HepG2 (cell line): ENCODE data around the gene ZNF451. TPM values are rescaled to one million over a fixed set of nuclear protein-coding genes. Genes with fewer than 3 reads are reported as not detected.
A peak's percentile ranks its signal among the peaks of the same experiment; 100 is the strongest.

Experiments used
- ELF3 ChIP-seq: IDR thresholded peaks from 2 replicates; pipeline ENCODE4 v1.6.1; 2016; ENCODE audit warnings: missing genetic modification reagents, missing compliant biosample characterization
- REL ChIP-seq: sonication (generic); formaldehyde crosslinking; conservative IDR thresholded peaks from 2 replicates; pipeline ENCODE4 v1.8.0; 2022; ENCODE audit warnings: mild to moderate bottlenecking, missing genetic modification reagents, moderate library complexity
- TAF1 ChIP-seq: sonication (generic); formaldehyde crosslinking; IDR thresholded peaks from 2 replicates; pipeline ENCODE4 v1.4.0; 2020; ENCODE audit warnings: missing genetic modification reagents
- THAP11 ChIP-seq: IDR thresholded peaks from 2 replicates; pipeline ENCODE4 v1.6.1; 2016; ENCODE audit warnings: missing biosample characterization, missing genetic modification reagents
- YY1 ChIP-seq: IDR thresholded peaks from 2 replicates; pipeline ENCODE4 v1.6.1; 2011; ENCODE audit warnings: low read length, low read depth, moderate library complexity, mild to moderate bottlenecking; ENCODE audit not compliant: insufficient read depth, insufficient replicate concordance
- ZC3H13 ChIP-seq: sonication (generic); formaldehyde crosslinking; IDR thresholded peaks from 2 replicates; pipeline ENCODE4 v1.8.1; 2023; ENCODE audit warnings: mild to moderate bottlenecking, missing genetic modification reagents, moderate library complexity
- ZKSCAN8 ChIP-seq: IDR thresholded peaks from 2 replicates; pipeline ENCODE4 v1.6.1; 2016; ENCODE audit warnings: borderline replicate concordance, missing genetic modification reagents, missing compliant biosample characterization
- ZNF143 ChIP-seq: sonication (generic); formaldehyde crosslinking; IDR thresholded peaks from 2 replicates; pipeline ENCODE4 v1.4.0; 2020; ENCODE audit warnings: missing genetic modification reagents
- ZNF292 ChIP-seq: sonication (generic); formaldehyde crosslinking; IDR thresholded peaks from 2 replicates; pipeline ENCODE4 v1.8.1; 2022; ENCODE audit warnings: mild to moderate bottlenecking, low read depth, missing genetic modification reagents, borderline replicate concordance
- ZNF34 ChIP-seq: sonication (generic); formaldehyde crosslinking; IDR thresholded peaks from 2 replicates; pipeline ENCODE4 v1.4.0; 2020; ENCODE audit warnings: mild to moderate bottlenecking, missing genetic modification reagents, borderline replicate concordance
- ZNF644 ChIP-seq: IDR thresholded peaks from 2 replicates; pipeline ENCODE4 v1.6.1; 2016; ENCODE audit warnings: low read depth
- ZNF878 ChIP-seq: sonication (generic); formaldehyde crosslinking; IDR thresholded peaks from 2 replicates; pipeline ENCODE4 v1.8.1; 2023; ENCODE audit warnings: mild to moderate bottlenecking, missing genetic modification reagents, moderate library complexity
- polyA plus RNA-seq, 8 experiments: library from polyadenylated mRNA; depleted of rRNA in 3 of 8; stranded (reverse) in 7 of 8; unstranded in 1 of 8; fragments of >200 nt; fragmentation: Illumina TruSeq in 4 of 8; extraction: Trizol in 4 of 8; gene quantifications; 2 replicates each; pipeline versions ENCODE4 v1.2.1 to v1.2.3, GENCODE V29; 2011 to 2016; ENCODE audit warnings: low read depth in 4 of 8, missing spikeins in 1 of 8, mixed read lengths in 1 of 8; ENCODE audit not compliant: insufficient read depth in 1 of 8
- total RNA-seq, 5 experiments: library from RNA; depleted of rRNA; stranded (reverse); fragments of >200 nt; fragmentation: Illumina TruSeq; extraction: Trizol; gene quantifications; 2 replicates each; pipeline ENCODE4 v1.2.3, GENCODE V29; 2016; ENCODE audit warnings: low read depth in 1 of 5
- TF ChIP-seq, protein P1 (sequence below): IDR thresholded peaks from 2 replicates; pipeline ENCODE4 v1.6.1; 2012; ENCODE audit warnings: low read depth, low read length, improper control_type of control experiment
- TF ChIP-seq, protein P2 (sequence below): sonication (generic); formaldehyde crosslinking; IDR thresholded peaks from 2 replicates; pipeline ENCODE4 v1.4.0; 2020; ENCODE audit warnings: missing genetic modification reagents
- TF ChIP-seq, protein P3 (sequence below): sonication (generic); formaldehyde crosslinking; IDR thresholded peaks from 2 replicates; pipeline ENCODE4 v1.8.0; 2022; ENCODE audit warnings: mild to moderate bottlenecking, missing genetic modification reagents, moderate library complexity
- TF ChIP-seq, protein P4 (sequence below): sonication (generic); formaldehyde crosslinking; IDR thresholded peaks from 2 replicates; pipeline ENCODE4 v1.4.0; 2020; ENCODE audit warnings: missing genetic modification reagents
- TF ChIP-seq, protein P5 (sequence below): sonication (generic); formaldehyde crosslinking; IDR thresholded peaks from 2 replicates; pipeline ENCODE4 v1.4.0; 2020; ENCODE audit warnings: missing genetic modification reagents, mild to moderate bottlenecking, borderline replicate concordance
- TF ChIP-seq, protein P6 (sequence below): sonication (generic); formaldehyde crosslinking; IDR thresholded peaks from 2 replicates; pipeline ENCODE4 v1.4.0; 2020; ENCODE audit warnings: missing genetic modification reagents

Gene ZNF451
- total and polyA plus RNA-seq, 2 of the 13 experiments (the other 11 are each of a cell fraction or from before 2014, with no cell fraction given) = 32.1 to 65.7 TPM

DNA sequence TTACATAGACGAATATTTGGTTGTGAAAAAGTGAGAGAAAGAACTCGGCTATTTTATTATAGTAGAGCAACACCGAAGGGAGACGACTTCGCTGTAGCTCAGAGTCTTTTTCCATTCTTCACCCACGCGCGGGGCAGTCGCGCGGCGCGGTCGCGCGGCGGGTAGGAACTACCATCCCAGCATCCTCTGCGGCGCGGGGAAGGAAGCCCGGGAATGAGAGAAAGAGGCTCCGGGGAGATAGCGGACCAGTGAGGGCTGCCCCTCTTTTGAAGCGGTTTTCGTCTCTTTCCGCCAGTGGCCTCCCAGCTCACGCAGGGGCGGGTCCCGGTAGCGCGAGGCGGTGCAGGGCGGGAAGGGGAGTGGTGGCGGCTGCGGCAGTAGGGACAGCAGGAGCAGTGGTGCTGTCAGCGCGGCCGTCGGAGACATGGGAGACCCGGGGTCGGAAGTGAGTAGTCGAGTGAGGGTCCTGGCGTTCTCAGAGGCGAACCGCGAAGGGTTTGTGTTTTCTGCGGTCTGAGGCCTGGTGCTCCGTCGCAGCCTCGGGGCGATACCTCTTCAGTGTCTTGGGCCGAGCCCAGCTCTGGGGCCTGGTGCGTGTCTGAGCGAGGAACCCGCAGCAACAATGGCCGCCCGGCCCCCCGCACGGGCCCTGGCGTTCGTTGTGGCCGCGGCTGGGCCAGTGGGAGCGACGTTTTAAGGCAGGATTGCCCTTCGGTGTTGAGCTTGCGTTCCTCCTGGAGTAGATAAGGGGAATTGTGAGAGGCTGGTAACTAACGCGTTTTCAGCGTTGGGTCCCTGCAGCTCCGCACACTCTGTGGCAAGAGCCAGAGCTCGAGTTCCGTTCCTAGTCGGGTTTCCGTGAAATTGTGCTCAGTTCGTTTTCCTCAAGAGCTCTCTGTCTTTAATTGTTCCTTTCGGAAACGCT is 43.4 kb upstream of the ZNF451 start, which contains the start of gene KIAA1586 (continued):
- TF ChIP-seq, protein P1, sequence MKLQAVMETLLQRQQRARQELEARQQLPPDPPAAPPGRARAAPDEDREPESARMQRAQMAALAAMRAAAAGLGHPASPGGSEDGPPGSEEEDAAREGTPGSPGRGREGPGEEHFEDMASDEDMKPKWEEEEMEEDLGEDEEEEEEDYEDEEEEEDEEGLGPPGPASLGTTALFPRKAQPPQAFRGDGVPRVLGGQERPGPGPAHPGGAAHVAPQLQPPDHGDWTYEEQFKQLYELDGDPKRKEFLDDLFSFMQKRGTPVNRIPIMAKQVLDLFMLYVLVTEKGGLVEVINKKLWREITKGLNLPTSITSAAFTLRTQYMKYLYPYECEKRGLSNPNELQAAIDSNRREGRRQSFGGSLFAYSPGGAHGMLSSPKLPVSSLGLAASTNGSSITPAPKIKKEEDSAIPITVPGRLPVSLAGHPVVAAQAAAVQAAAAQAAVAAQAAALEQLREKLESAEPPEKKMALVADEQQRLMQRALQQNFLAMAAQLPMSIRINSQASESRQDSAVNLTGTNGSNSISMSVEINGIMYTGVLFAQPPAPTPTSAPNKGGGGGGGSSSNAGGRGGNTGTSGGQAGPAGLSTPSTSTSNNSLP = peak; percentile 7; the same call in 1 of the 2 replicates
- TF ChIP-seq, protein P2, sequence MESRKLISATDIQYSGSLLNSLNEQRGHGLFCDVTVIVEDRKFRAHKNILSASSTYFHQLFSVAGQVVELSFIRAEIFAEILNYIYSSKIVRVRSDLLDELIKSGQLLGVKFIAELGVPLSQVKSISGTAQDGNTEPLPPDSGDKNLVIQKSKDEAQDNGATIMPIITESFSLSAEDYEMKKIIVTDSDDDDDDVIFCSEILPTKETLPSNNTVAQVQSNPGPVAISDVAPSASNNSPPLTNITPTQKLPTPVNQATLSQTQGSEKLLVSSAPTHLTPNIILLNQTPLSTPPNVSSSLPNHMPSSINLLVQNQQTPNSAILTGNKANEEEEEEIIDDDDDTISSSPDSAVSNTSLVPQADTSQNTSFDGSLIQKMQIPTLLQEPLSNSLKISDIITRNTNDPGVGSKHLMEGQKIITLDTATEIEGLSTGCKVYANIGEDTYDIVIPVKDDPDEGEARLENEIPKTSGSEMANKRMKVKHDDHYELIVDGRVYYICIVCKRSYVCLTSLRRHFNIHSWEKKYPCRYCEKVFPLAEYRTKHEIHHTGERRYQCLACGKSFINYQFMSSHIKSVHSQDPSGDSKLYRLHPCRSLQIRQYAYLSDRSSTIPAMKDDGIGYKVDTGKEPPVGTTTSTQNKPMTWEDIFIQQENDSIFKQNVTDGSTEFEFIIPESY (CRISPR knock-in tag) = peak; percentile 38; the same call in 1 of the 2 replicates
- TF ChIP-seq TAF1 = peak; percentile 91
- 0 out of 2 replicates have a peak, but pooled peaks have one; percentile 24 for TF ChIP-seq ZKSCAN8 (CRISPR knock-in tag)
- TF ChIP-seq ZNF878 (CRISPR knock-in tag) = peak; percentile 91; the same call in 1 of the 2 replicates
- TF ChIP-seq THAP11 (CRISPR knock-in tag) = peak; percentile 96
- TF ChIP-seq ZNF644 (CRISPR knock-in tag) = peak; percentile 44; the same call in 1 of the 2 replicates
- TF ChIP-seq, protein P3, sequence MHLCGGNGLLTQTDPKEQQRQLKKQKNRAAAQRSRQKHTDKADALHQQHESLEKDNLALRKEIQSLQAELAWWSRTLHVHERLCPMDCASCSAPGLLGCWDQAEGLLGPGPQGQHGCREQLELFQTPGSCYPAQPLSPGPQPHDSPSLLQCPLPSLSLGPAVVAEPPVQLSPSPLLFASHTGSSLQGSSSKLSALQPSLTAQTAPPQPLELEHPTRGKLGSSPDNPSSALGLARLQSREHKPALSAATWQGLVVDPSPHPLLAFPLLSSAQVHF (CRISPR knock-in tag) = peak; percentile 93
- TF ChIP-seq YY1 = peak; percentile 76
- peak; percentile 90 for TF ChIP-seq ZNF292 (CRISPR knock-in tag)
- TF ChIP-seq, protein P4, sequence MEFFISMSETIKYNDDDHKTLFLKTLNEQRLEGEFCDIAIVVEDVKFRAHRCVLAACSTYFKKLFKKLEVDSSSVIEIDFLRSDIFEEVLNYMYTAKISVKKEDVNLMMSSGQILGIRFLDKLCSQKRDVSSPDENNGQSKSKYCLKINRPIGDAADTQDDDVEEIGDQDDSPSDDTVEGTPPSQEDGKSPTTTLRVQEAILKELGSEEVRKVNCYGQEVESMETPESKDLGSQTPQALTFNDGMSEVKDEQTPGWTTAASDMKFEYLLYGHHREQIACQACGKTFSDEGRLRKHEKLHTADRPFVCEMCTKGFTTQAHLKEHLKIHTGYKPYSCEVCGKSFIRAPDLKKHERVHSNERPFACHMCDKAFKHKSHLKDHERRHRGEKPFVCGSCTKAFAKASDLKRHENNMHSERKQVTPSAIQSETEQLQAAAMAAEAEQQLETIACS (CRISPR knock-in tag) = peak; percentile 73
- TF ChIP-seq REL (CRISPR knock-in tag) = peak; percentile 92
- TF ChIP-seq, protein P5, sequence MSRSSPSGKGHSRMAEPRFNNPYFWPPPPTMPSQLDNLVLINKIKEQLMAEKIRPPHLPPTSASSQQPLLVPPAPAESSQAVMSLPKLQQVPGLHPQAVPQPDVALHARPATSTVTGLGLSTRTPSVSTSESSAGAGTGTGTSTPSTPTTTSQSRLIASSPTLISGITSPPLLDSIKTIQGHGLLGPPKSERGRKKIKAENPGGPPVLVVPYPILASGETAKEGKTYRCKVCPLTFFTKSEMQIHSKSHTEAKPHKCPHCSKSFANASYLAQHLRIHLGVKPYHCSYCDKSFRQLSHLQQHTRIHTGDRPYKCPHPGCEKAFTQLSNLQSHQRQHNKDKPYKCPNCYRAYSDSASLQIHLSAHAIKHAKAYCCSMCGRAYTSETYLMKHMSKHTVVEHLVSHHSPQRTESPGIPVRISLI (CRISPR knock-in tag) = 0 out of 2 replicates have a peak, but pooled peaks have one; percentile 23
- TF ChIP-seq ZNF34 (CRISPR knock-in tag) = 0 out of 2 replicates have a peak, but pooled peaks have one; percentile 40
- TF ChIP-seq, protein P6, sequence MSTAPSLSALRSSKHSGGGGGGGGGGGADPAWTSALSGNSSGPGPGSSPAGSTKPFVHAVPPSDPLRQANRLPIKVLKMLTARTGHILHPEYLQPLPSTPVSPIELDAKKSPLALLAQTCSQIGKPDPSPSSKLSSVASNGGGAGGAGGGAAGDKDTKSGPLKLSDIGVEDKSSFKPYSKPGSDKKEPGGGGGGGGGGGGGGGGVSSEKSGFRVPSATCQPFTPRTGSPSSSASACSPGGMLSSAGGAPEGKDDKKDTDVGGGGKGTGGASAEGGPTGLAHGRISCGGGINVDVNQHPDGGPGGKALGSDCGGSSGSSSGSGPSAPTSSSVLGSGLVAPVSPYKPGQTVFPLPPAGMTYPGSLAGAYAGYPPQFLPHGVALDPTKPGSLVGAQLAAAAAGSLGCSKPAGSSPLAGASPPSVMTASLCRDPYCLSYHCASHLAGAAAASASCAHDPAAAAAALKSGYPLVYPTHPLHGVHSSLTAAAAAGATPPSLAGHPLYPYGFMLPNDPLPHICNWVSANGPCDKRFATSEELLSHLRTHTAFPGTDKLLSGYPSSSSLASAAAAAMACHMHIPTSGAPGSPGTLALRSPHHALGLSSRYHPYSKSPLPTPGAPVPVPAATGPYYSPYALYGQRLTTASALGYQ (CRISPR knock-in tag) = peak; percentile 52; the same call in 1 of the 2 replicates
- TF ChIP-seq ELF3 = peak; percentile 78; the same call in 1 of the 2 replicates
- peak; percentile 91 for TF ChIP-seq ZNF143 (CRISPR knock-in tag)
- TF ChIP-seq ZC3H13 = peak; percentile 92
